T-helper 1 cell (primary cell): ENCODE data around the gene DCST1.

ENCODE experiments used
- DNase-seq, 5 donors: peaks; one replicate each; pipeline ENCODE4 v3.0.0-alpha.2; 2012 to 2020

DCST1 gene

GRCh38 chr1:155035936-155036335, 2.3 kb downstream of the DCST1 start:
- no peak for DNase-seq

- no peak for DNase-seq
Measured at GRCh38 chr1:155037043-155037442, 3.4 kb downstream of the DCST1 start.

- DNase-seq = no peak
Measured at GRCh38 chr1:155037851-155038441, 4.3 kb downstream of the DCST1 start.

- no peak for DNase-seq
Measured at GRCh38 chr1:155038602-155039307, 5.1 kb downstream of the DCST1 start.

- DNase-seq = no peak
Measured at GRCh38 chr1:155039308-155039669, 5.7 kb downstream of the DCST1 start.

- no peak for DNase-seq
Measured at GRCh38 chr1:155040358-155041093, 6.9 kb downstream of the DCST1 start.

GRCh38 chr1:155042789-155043188, 9.2 kb downstream of the DCST1 start:
- no peak for DNase-seq

- no peak for DNase-seq
Measured at GRCh38 chr1:155043301-155043702, 9.7 kb downstream of the DCST1 start.

- DNase-seq = no peak
Measured at GRCh38 chr1:155043793-155044192, 10.2 kb downstream of the DCST1 start.

GRCh38 chr1:155044365-155044764, 10.7 kb downstream of the DCST1 start:
- DNase-seq = no peak

GRCh38 chr1:155044812-155045657, 11.4 kb downstream of the DCST1 start:
- peak in 4 of 5 donors; percentile 45 to 72 (median 50) for DNase-seq

- DNase-seq = no peak
Measured at GRCh38 chr1:155048449-155049334, 15.1 kb downstream of the DCST1 start.

- DNase-seq = no peak
Measured at GRCh38 chr1:155049651-155050559, 16.3 kb downstream of the DCST1 start.

GRCh38 chr1:155050560-155051341, 17.1 kb downstream of the DCST1 start, which contains the start of gene ADAM15:
Gene ADAM15 (plus strand): TSS chr1:155051316. CDS start chr1:155051387, 71 bp downstream.
- DNase-seq = peak; percentile 71 to 81 (median 73)

- no peak for DNase-seq
Measured at GRCh38 chr1:155051342-155051776, 17.7 kb downstream of the DCST1 start.

GRCh38 chr1:155051777-155052398, 18.3 kb downstream of the DCST1 start:
- DNase-seq = peak in 4 of 5 donors; percentile 21 to 46 (median 30)

- peak in 1 of 5 donors; percentile 39 for DNase-seq
Measured at GRCh38 chr1:155052439-155053395, 19.1 kb downstream of the DCST1 start.

GRCh38 chr1:155053531-155054105, 20.0 kb downstream of the DCST1 start:
- no peak for DNase-seq
